Measurements from ENCODE around the gene FAM72B. TPM values are rescaled to one million over a fixed set of nuclear protein-coding genes. Genes with fewer than 3 reads are reported as not detected.
A peak's percentile ranks its signal among the peaks of the same experiment; 100 is the strongest.
"Not testable (repeated sequence)": the region's sequence is repeated elsewhere in the genome, so short reads cannot be mapped to it uniquely, and the experiment has no call there.

The FAM72B gene
- total RNA-seq, 1 experiment from 2014 or later = 16.4 TPM

DNA sequence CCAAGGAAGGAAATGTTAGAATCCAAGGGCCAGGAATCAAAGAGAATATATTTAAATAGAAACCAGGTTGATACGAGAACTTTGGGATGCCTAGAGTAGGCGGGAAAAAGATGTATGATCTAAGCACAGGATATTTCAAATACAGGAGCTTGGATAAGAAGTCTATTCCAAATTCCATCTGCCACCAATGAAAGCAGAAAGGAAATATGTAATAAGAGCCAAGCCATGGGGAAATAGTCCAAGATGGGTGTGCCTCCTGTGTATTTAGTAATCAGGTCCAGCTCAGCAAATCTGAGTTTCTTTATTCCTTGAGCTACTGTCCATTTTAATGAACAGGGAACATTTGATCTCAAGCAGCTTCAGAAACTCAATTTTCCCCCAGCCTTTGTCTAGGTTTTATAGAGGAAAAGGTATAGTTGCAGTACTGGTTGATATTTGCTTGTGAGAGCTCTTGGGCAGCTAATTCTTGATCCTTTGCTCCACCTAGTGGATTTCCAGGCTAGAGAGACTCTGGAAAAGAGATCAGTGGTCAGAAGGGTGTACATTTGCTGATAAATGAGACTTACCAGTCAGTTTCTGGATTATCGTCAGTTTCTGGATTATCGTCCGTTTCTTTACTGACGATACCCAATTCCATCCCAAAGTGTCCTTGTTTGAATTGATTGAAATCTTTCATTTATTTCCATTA is 28.3 kb downstream of the FAM72B start:
- H3K9me3 ChIP-seq (ENCODE audit: low read depth, low read length, poor library complexity, severe bottlenecking); H3K4me1 ChIP-seq (ENCODE audit: insufficient read depth, low read length, poor library complexity, severe bottlenecking); H3K36me3 ChIP-seq (ENCODE audit: insufficient read depth, low read length, poor library complexity, severe bottlenecking); intact Hi-C loops (cut with micrococcal nuclease; ENCODE audit: unreplicated experiment); POLR2A ChIA-PET (ENCODE audit: low non-redundant PET); H3K27ac ChIP-seq (ENCODE audit: low read depth, low read length, poor library complexity, severe bottlenecking); CTCF ChIA-PET; BruUV-seq (replicated peaks); H3K27me3 ChIP-seq (replicated peaks; ENCODE audit: insufficient read depth, low read depth, low read length, poor library complexity); H3K4me3 ChIP-seq (ENCODE audit: low read depth, low read length, poor library complexity, severe bottlenecking): not testable (repeated sequence)
- peak; percentile 3 for DNase-seq (ENCODE audit: low spot score)
- TF ChIP-seq, protein P1, sequence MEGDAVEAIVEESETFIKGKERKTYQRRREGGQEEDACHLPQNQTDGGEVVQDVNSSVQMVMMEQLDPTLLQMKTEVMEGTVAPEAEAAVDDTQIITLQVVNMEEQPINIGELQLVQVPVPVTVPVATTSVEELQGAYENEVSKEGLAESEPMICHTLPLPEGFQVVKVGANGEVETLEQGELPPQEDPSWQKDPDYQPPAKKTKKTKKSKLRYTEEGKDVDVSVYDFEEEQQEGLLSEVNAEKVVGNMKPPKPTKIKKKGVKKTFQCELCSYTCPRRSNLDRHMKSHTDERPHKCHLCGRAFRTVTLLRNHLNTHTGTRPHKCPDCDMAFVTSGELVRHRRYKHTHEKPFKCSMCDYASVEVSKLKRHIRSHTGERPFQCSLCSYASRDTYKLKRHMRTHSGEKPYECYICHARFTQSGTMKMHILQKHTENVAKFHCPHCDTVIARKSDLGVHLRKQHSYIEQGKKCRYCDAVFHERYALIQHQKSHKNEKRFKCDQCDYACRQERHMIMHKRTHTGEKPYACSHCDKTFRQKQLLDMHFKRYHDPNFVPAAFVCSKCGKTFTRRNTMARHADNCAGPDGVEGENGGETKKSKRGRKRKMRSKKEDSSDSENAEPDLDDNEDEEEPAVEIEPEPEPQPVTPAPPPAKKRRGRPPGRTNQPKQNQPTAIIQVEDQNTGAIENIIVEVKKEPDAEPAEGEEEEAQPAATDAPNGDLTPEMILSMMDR (conservative IDR thresholded peaks at IDR 0.05; ENCODE audit: low read depth, low read length) = peak; percentile 22; the same call in 1 of the 2 replicates

- CTCF ChIA-PET; H3K9me3 ChIP-seq (ENCODE audit: low read depth, low read length, poor library complexity, severe bottlenecking); H3K27ac ChIP-seq (ENCODE audit: low read depth, low read length, poor library complexity, severe bottlenecking); H3K4me1 ChIP-seq (ENCODE audit: insufficient read depth, low read length, poor library complexity, severe bottlenecking); POLR2A ChIA-PET (ENCODE audit: low non-redundant PET); H3K27me3 ChIP-seq (replicated peaks; ENCODE audit: insufficient read depth, low read depth, low read length, poor library complexity); H3K36me3 ChIP-seq (ENCODE audit: insufficient read depth, low read length, poor library complexity, severe bottlenecking); intact Hi-C loops (cut with micrococcal nuclease; ENCODE audit: unreplicated experiment); BruUV-seq (replicated peaks); DNase-seq (ENCODE audit: low spot score); H3K4me3 ChIP-seq (ENCODE audit: low read depth, low read length, poor library complexity, severe bottlenecking): not testable (repeated sequence)
Measured at GRCh38 chr1:121154811-121155210, 29.3 kb downstream of the FAM72B start.

DNA sequence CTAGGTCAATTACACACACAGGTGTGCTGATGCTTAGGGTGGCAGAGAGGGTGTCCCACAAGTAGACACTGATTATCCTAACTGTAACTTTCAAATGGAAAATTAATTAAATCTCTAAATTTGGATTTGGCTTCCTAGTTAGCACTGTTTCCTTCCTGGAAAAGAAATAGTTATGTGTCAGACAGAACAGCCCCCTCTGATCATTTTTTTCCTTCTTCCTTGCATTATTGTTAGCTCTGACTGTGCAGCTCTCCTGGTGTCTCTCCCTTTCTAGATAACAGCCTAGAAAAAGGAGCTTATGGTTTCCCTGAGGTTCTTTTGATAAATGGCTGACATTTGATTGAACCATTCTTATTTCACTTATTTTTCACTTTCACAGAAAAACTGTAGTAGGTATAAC is 31.4 kb downstream of the FAM72B start:
- H3K27me3 ChIP-seq (replicated peaks; ENCODE audit: insufficient read depth, low read depth, low read length, poor library complexity); intact Hi-C loops (cut with micrococcal nuclease; ENCODE audit: unreplicated experiment); H3K4me3 ChIP-seq (ENCODE audit: low read depth, low read length, poor library complexity, severe bottlenecking); H3K4me1 ChIP-seq (ENCODE audit: insufficient read depth, low read length, poor library complexity, severe bottlenecking); CTCF ChIA-PET; H3K36me3 ChIP-seq (ENCODE audit: insufficient read depth, low read length, poor library complexity, severe bottlenecking); POLR2A ChIA-PET (ENCODE audit: low non-redundant PET); BruUV-seq (replicated peaks); DNase-seq (ENCODE audit: low spot score); H3K9me3 ChIP-seq (ENCODE audit: low read depth, low read length, poor library complexity, severe bottlenecking); H3K27ac ChIP-seq (ENCODE audit: low read depth, low read length, poor library complexity, severe bottlenecking): not testable (repeated sequence)

DNA sequence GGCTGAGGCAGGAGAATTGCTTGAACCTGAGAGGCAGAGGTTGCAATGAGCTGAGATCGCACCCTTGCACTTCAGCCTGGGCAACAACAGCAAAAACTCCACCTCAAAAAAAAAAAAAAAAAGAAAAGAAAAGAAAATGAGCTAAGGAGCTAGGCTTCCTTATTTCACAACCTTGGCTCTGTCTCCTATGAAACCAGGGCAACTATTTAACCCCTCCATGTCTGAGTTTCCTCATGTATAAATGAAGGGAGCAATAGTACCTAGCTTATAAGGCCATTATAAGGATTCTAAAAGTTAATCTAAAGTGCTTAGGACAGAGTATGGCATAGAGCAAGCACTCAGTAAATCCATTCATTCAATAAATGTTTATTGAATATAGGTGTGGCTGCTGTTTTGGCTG is 32.8 kb downstream of the FAM72B start:
- H3K4me3 ChIP-seq (ENCODE audit: low read depth, low read length, poor library complexity, severe bottlenecking); H3K27me3 ChIP-seq (replicated peaks; ENCODE audit: insufficient read depth, low read depth, low read length, poor library complexity); DNase-seq (ENCODE audit: low spot score); intact Hi-C loops (cut with micrococcal nuclease; ENCODE audit: unreplicated experiment); H3K36me3 ChIP-seq (ENCODE audit: insufficient read depth, low read length, poor library complexity, severe bottlenecking); CTCF ChIA-PET; H3K4me1 ChIP-seq (ENCODE audit: insufficient read depth, low read length, poor library complexity, severe bottlenecking); H3K9me3 ChIP-seq (ENCODE audit: low read depth, low read length, poor library complexity, severe bottlenecking); POLR2A ChIA-PET (ENCODE audit: low non-redundant PET); BruUV-seq (replicated peaks); H3K27ac ChIP-seq (ENCODE audit: low read depth, low read length, poor library complexity, severe bottlenecking): not testable (repeated sequence)

DNA sequence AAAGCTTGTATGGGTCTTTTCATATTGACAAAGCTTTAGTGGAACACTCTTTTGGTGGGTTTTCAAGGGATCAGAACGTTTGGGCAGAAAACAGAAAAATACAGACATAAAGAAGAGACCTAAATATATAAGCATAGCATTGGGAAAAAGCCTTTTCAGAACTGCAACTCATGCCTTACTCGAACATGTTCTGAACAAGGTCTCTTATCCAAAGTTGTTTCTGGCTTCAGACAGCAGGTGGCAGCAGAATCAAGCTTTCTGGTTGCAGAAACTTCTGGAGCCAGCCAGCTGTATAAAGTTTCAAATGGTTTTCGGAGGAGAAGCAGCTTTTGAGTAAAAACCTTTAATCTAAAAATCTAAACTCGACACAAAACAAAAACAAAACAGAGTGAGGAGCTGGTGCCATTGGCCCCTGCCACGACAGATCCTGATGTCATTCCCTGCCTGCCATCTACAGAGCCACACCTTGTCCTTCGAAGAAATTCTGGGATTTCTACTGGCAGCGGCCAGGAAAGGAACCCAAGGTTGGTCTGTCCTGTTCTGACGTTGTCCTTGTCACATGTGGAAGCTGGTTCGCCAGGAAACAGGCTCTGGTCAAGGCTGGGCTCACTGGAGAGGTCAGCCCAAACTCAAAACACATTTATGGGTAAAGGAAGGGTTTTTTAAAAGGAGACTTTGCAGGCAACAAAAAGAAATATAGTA is 35.5 kb downstream of the FAM72B start:
- DNase-seq (ENCODE audit: low spot score); H3K27me3 ChIP-seq (replicated peaks; ENCODE audit: insufficient read depth, low read depth, low read length, poor library complexity); CTCF ChIA-PET; intact Hi-C loops (cut with micrococcal nuclease; ENCODE audit: unreplicated experiment); H3K36me3 ChIP-seq (ENCODE audit: insufficient read depth, low read length, poor library complexity, severe bottlenecking); BruUV-seq (replicated peaks); POLR2A ChIA-PET (ENCODE audit: low non-redundant PET); H3K4me3 ChIP-seq (ENCODE audit: low read depth, low read length, poor library complexity, severe bottlenecking); H3K27ac ChIP-seq (ENCODE audit: low read depth, low read length, poor library complexity, severe bottlenecking); H3K4me1 ChIP-seq (ENCODE audit: insufficient read depth, low read length, poor library complexity, severe bottlenecking); H3K9me3 ChIP-seq (ENCODE audit: low read depth, low read length, poor library complexity, severe bottlenecking): not testable (repeated sequence)

DNA sequence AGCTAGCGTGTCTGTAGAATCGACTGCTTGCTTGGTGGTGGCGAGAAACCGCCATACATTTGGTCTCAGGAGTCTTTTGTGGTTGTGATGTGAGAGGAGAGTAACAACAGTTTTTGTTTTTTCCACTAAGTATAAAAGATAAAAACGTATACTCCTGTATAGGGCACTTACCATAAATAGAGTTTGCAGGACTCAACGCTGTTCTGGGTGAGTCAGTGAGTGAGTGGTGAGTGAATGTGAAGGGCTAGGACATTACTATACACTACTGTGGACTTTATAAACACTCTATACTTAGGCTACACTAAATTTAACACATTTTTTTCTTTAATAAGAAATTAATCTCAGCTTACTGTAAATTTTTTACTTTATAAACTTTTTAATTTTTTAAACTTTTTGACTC is 43.7 kb downstream of the FAM72B start:
- POLR2A ChIA-PET (ENCODE audit: low non-redundant PET); DNase-seq (ENCODE audit: low spot score); H3K9me3 ChIP-seq (ENCODE audit: low read depth, low read length, poor library complexity, severe bottlenecking); intact Hi-C loops (cut with micrococcal nuclease; ENCODE audit: unreplicated experiment); H3K27ac ChIP-seq (ENCODE audit: low read depth, low read length, poor library complexity, severe bottlenecking); H3K27me3 ChIP-seq (replicated peaks; ENCODE audit: insufficient read depth, low read depth, low read length, poor library complexity); CTCF ChIA-PET; H3K36me3 ChIP-seq (ENCODE audit: insufficient read depth, low read length, poor library complexity, severe bottlenecking); H3K4me3 ChIP-seq (ENCODE audit: low read depth, low read length, poor library complexity, severe bottlenecking); H3K4me1 ChIP-seq (ENCODE audit: insufficient read depth, low read length, poor library complexity, severe bottlenecking); BruUV-seq (replicated peaks): not testable (repeated sequence)

- H3K9me3 ChIP-seq (ENCODE audit: low read depth, low read length, poor library complexity, severe bottlenecking); H3K4me1 ChIP-seq (ENCODE audit: insufficient read depth, low read length, poor library complexity, severe bottlenecking); CTCF ChIA-PET; DNase-seq (ENCODE audit: low spot score); BruUV-seq (replicated peaks); H3K36me3 ChIP-seq (ENCODE audit: insufficient read depth, low read length, poor library complexity, severe bottlenecking); H3K27me3 ChIP-seq (replicated peaks; ENCODE audit: insufficient read depth, low read depth, low read length, poor library complexity); H3K27ac ChIP-seq (ENCODE audit: low read depth, low read length, poor library complexity, severe bottlenecking); H3K4me3 ChIP-seq (ENCODE audit: low read depth, low read length, poor library complexity, severe bottlenecking); intact Hi-C loops (cut with micrococcal nuclease; ENCODE audit: unreplicated experiment); POLR2A ChIA-PET (ENCODE audit: low non-redundant PET): not testable (repeated sequence)
Measured at GRCh38 chr1:121131494-121131893, 52.6 kb downstream of the FAM72B start.
